GM19240 (cell line): Measurements from ENCODE around the gene APMAP.
A peak's percentile ranks its signal among the peaks of the same experiment; 100 is the strongest.

Experiments
- DNase-seq: peaks from one replicate; pipeline ENCODE4 v3.0.0; 2011; ENCODE audit warnings: low spot score; ENCODE audit not compliant: insufficient read length

APMAP gene

DNA sequence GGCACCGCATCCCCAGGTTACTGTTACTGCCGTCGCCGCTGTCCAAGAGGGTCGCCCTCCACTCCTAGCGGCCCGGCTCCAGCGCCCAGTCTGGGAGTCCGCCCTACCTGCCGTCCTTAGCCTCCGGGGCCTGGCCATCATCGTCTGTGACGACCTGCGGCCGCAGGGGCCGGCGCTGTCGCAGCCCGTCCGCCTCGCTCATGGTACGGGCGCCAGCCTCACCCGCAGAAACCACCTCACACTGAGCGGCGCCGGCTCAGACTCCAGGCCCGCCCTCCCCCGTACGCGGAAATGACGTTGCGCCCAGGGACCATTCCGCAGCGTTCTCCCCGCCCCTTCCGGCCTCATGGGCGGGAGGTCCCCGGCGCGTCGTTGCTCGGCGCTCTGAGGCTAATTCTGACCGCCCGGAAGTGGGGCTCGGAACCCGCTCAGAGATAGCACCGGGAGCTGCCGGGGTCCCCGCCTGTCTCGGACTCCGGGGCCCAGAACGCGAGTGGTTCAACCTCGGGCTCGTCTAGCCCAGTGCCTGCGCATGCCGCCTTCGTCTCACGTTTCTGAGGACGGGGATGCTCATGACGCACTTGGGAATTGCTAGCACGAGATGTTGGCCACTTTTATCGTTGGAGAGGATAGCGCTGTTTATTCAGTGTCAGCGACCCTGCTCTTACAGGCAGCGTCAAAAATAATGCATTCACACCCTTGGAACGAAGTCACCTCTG lies at the start of gene APMAP:
Gene APMAP, minus strand, starts transcription at position 265 of the 719 bp plus-strand sequence. Its CDS starts 63 bp downstream, at position 202.
- DNase-seq: peak; percentile 94

DNA sequence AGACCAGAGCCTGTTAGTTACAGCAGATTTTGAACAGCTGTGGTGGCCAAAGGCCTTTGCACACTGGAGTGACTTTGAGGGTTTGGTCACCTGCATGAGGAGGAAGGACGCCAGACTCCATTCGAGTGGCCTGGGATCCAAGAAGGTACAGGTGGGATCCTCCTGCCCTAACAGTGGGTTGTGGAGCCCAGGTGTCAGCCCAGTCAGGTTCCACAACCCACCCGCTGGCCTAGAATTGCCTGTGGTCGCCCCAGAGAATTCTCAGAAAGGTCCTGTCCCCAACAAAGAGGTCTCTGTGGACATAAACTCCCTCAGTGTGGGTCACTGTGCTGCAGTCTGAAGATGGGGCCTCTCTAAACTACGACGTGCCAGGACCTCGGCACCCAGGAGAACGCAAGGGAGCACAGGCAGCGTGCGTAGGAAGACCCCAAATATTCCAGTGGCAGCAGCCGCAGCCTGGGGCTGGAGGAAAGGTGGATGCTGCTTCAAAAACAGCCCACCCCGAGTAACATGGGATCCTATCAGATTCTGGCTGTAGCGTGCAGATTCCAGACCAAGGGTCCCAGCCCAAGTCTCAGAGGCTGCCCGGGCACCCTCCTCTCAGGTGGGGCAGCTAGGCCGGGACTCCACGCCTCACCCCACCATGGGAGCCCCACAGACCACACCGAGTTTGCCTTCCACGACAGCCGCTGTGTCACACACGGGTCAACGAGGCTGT lies 49.4 kb upstream of the APMAP start:
- no peak for DNase-seq

DNA sequence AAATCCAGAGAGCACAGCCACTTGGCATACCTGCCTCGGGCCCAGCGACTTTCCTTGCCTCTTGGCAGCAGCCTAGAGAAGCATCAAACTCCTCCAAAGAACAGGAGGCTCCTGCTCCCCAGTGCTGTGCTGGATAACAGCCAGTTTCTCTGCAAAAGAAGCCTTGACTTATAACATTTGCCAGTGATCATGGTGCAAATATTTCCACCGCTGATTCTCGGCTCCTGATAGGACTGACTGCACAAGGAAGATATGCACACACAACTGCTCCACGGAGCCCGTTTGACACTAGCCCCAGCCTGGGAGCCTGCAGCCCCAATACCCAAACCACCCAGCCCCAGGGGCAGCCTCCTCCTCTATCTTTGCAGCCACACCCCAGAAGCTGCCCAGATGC lies 47.9 kb upstream of the APMAP start:
- no peak for DNase-seq

- no peak for DNase-seq
These were observed 47.3 kb upstream of the APMAP start for GRCh38 chr20:25039697-25040437.

- no peak for DNase-seq
These were observed 46.1 kb upstream of the APMAP start for GRCh38 chr20:25038591-25039015.

GRCh38 chr20:25038103-25038410 lies 45.5 kb upstream of the APMAP start:
- no peak for DNase-seq

GRCh38 chr20:25037288-25038102 lies 44.9 kb upstream of the APMAP start:
- DNase-seq: no peak

DNA sequence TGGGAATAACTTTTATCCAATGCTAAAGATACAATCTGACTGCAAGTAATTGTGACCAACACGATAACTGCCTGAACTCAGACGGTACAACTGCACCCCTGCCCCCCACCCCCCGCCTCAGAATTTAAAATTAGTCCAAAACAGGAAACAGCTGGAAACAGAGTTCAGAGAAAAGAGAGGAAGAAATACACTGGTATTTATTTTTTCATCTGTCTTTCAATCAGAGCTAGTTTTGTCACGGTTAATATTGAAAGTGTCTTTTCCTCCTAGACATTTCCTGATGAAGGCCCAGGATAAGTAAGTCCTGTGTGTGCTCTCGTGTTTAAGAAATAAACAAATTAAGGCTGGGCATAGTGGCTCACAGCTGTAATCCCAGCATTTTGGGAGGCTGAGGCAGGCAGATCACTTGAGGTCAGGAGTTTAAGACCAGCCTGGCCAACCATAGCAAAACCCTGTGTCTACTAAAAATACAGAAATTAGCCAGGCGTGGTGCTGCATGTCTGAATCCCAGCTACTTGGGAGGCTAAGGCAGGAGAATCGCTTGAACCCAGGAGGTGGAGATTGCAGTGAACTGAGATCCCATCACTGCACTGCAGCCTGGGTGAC lies 43.9 kb upstream of the APMAP start:
- DNase-seq: no peak

GRCh38 chr20:25035921-25036320 lies 43.4 kb upstream of the APMAP start:
- no peak for DNase-seq

DNA sequence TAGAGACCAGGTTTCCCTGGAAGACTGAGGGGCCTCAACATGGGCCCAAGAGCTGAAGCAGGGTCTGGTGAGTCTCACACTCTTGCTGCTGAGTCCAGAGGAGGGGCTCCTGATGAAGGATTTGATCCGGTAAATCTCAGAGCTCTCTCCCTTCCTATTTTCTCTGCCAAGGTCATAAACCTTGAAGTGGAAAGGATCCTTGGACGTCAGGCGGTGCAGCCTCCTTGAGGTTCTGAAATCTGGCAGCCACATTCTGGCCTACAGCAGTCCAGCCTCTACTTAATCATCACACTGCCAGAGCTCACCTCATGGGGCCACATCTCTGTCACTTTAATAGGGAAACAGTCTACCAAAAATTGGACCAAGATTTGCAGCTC lies 41.4 kb upstream of the APMAP start:
- DNase-seq: no peak

- no peak for DNase-seq
These were observed 40.8 kb upstream of the APMAP start for GRCh38 chr20:25033265-25033923.

- no peak for DNase-seq
These were observed 40.1 kb upstream of the APMAP start for GRCh38 chr20:25032478-25033264.

DNA sequence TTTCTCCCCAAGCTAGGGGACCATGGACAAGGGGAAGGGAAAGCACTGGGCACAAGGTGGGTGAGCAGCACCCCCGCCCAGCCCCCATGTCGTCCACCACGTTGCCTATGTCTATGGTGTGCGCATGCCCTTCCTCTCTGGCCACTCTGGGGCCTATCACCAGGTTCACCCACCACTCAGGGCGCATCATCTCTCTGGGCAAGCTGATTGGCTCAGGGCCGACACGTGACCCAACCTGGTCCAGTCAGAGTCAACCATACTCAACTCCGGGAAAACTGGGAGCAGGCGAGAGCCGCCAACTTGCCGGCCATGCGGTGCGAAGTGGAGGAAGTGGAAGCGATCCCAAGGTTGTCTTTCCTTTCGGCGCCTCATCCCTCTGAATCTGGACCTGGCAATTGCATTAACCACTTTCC lies 39.5 kb upstream of the APMAP start:
- DNase-seq: no peak

DNA sequence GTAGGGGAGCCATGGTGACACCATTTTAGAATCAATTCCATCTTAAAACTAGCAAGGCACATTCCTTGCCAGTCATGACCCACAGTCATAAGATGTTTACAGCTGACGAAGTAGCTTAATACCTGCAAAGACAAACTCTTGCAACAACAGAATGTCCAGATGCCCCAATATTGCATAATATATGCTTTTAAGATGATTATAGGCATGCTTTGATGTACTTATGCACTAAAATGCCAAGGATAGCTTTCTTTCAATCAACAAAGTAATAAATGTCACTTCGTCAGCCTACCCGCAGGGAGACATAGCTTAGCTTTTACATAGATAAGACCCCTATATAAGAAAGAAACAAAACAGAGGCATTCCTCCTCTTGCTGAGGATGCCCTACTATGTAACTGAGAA lies 38.7 kb upstream of the APMAP start:
- no peak for DNase-seq

DNA sequence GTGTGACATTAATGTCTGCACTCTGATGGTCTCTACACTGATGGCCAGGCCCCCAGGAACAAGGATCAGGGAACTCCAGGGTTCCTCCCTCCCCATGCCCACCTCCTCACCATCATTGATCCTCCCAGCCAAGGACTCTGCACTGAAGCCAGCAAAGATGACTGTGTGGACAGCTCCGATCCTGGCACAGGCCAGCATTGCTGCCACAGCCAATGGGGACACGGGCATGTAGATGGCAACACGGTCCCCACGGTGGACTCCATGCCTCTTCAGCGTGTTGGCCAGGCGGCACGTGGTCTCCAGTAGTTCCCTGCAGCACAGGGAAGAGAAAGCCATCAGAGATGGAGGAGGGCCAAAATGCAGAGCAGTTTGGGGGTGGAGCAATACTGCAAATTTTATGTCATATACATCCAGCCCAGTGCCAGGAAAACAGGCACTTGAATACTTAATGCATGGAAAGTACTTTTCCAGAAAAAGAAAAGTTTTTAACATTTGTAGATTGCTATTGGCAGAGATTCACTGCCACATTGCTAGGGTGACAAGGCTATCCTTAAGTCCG lies 38.2 kb upstream of the APMAP start:
- DNase-seq: no peak

DNA sequence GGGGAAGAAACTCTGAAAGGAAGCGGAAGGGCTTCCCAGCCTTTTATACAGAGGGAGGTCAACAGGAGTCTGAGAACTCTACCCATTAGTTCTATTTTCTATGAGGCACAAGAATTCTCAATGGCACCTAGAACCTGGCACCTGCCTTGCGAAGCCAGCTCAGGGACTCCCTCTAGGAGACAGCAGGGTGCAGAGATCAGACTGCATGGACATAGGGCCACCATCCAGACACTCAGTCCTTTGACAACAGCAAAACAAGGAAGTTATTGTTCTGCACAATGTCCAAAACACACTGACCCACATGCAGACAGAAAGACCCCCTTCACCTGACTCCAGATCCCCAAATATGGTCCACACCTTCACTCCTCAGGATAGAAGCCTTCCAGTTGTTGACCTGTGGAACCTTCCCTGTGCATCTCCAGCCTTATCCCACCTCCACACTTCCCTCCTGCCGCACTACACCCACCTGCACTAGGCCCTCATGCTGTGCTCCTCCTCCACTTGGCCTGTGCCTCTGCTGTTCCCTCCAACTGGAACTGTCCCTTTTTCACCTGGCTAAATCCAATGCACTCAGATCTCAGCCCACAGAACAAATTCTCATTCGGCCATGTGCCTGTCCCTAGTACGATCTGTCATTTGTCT lies 37.6 kb upstream of the APMAP start:
- DNase-seq: no peak

DNA sequence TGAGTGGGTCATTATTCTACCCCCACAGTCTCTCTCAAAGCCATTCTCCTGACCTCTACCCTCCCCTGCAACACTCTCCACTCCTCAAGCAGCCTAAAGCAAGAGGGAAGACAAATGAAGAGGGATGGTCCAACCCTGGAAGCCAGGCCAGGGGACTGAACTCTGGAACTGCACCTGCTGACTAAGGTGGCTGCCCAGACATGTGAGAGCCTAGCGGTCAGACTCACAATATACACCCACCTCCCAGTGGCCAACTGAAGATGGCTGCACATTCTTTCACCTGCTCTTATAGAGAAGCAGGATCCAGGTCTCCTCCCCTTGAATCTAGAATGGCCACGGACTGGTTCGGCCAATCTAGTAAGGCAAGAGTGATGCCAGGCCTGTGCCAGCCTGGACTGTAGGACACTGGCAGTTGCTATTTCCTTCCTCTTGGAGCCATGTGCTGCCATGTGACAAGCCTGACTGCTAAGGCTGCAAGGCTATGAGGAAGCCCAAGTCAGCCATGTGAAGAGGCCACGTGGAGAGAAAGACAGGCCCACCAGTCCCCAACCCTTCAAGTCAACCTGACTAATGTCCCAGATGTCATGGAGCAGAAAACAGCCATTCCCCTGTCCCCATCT lies 33.5 kb upstream of the APMAP start:
- no peak for DNase-seq

- DNase-seq: no peak
These were observed 32.7 kb upstream of the APMAP start for GRCh38 chr20:25025091-25025861.
